Colonic mucosa (tissue), 4 donors: ENCODE measurements around the gene ZNF155. TPM values are rescaled to one million over a fixed set of nuclear protein-coding genes. Genes with fewer than 3 reads are reported as not detected.

Source experiments
- DNase-seq: peaks from one replicate; pipeline ENCODE4 v3.0.0-alpha.2; 2020
- H3K27ac ChIP-seq: fragments of 200-600 bp; one replicate; pipeline ENCODE4 v1.8.0; 2021
- H3K27me3 ChIP-seq: fragments of 200-600 bp; one replicate; pipeline ENCODE4 v1.8.0; 2021
- H3K36me3 ChIP-seq: fragments of 200-600 bp; one replicate; pipeline ENCODE4 v1.8.0; 2021
- H3K4me1 ChIP-seq: fragments of 200-600 bp; one replicate; pipeline ENCODE4 v1.8.0; 2021; ENCODE audit warnings: mild to moderate bottlenecking
- H3K4me3 ChIP-seq: fragments of 200-600 bp; one replicate; pipeline ENCODE4 v1.8.0; 2021
- H3K9ac ChIP-seq, 2 donors: one replicate each; pipeline ENCODE4 v1.7.0; 2013; ENCODE audit warnings: control low read depth in 2 of 2, low read depth in 2 of 2, low read length in 2 of 2
- H3K9me3 ChIP-seq: fragments of 200-600 bp; one replicate; pipeline ENCODE4 v1.8.0; 2021
- intact Hi-C: fragments of 100-400 bp; cut with DNase I; formaldehyde crosslinking; loops from one replicate; pipeline ENCODE4 v1.14.1; 2022
- total RNA-seq, 2 donors: library from RNA; stranded (reverse); fragmentation: NEBNext Ultra II Directional in 1 of 2; extraction: Animal tissue kit (Norgen Biotek cat#: 25700) in 1 of 2; gene quantifications; one replicate each; pipeline ENCODE4 v1.2.1, GENCODE V29; 2021
- TF ChIP-seq, protein P1 (sequence below): fragments of 200-600 bp; IDR thresholded peaks from one replicate; pipeline ENCODE4 v1.8.0; 2022; ENCODE audit warnings: antibody characterized with exemption, mild to moderate bottlenecking
- donor health status: healthy.
- donor health status: DM: no; HTN: no; CAD: no.
- donor health status: DM: no; HTN: no; CAD: no.

Gene ZNF155
- total RNA-seq, 2 donors from 2014 or later: 5.6 to 6.1 TPM

DNA sequence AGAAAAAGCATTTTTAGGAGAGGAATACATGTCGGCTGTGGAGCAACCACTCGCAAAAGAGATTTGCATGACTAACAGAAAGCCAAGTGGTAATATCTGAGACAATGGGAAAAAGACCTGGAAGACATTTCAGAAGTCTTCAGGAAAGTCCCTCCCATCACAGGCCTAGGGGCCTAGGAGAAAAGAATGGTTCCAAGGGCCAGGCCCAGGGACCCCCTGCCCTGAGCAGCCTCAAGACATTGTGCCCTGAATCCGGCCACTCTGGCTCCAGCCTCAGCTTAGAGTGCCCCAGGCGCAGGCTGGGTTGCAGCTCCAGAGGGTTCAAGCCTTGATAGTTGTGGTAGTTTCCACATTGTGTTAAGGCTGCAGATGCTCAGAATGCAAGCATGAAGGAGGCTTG, 23.6 kb upstream of the ZNF155 start:
- TF ChIP-seq, protein P1, sequence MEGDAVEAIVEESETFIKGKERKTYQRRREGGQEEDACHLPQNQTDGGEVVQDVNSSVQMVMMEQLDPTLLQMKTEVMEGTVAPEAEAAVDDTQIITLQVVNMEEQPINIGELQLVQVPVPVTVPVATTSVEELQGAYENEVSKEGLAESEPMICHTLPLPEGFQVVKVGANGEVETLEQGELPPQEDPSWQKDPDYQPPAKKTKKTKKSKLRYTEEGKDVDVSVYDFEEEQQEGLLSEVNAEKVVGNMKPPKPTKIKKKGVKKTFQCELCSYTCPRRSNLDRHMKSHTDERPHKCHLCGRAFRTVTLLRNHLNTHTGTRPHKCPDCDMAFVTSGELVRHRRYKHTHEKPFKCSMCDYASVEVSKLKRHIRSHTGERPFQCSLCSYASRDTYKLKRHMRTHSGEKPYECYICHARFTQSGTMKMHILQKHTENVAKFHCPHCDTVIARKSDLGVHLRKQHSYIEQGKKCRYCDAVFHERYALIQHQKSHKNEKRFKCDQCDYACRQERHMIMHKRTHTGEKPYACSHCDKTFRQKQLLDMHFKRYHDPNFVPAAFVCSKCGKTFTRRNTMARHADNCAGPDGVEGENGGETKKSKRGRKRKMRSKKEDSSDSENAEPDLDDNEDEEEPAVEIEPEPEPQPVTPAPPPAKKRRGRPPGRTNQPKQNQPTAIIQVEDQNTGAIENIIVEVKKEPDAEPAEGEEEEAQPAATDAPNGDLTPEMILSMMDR: no peak
- H3K9ac ChIP-seq: no peak overlapping the region
- H3K4me3 ChIP-seq: no peak overlapping the region
- no peaks in the 10 kb centered on the region for H3K36me3 ChIP-seq
- H3K4me1 ChIP-seq: no peaks in the 10 kb centered on the region
- no peak for DNase-seq
- H3K9me3 ChIP-seq: no peaks in the 10 kb centered on the region
- H3K27me3 ChIP-seq: no peaks in the 10 kb centered on the region
- intact Hi-C loops: no loop called here
- no peak overlapping the region for H3K27ac ChIP-seq

DNA sequence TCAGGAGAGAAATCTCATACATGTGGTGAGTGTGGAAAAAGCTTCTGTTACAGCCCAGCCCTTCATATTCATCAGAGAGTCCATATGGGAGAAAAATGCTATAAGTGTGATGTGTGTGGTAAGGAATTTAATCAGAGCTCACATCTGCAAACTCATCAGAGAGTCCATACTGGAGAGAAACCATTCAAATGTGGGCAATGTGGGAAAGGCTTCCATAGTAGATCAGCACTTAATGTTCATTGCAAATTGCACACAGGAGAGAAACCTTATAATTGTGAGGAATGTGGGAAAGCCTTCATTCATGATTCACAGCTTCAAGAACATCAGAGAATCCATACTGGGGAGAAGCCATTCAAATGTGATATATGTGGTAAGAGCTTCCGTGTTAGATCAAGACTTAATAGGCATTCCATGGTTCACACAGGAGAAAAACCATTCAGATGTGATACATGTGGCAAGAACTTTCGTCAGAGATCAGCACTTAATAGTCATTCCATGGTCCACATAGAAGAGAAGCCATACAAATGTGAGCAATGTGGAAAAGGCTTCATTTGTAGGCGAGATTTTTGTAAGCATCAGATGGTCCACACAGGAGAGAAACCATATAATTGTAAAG, 17.8 kb upstream of the ZNF155 start:
- H3K4me3 ChIP-seq: no peak overlapping the region
- DNase-seq: no peak
- no peaks in the 10 kb centered on the region for H3K4me1 ChIP-seq
- H3K9ac ChIP-seq: no peak overlapping the region
- no peaks in the 10 kb centered on the region for H3K36me3 ChIP-seq
- intact Hi-C loops: no loop called here
- H3K9me3 ChIP-seq: peaks cover 4% of the 10 kb centered on the region
- H3K27ac ChIP-seq: no peak overlapping the region
- TF ChIP-seq, protein P1: no peak
- no peaks in the 10 kb centered on the region for H3K27me3 ChIP-seq

DNA sequence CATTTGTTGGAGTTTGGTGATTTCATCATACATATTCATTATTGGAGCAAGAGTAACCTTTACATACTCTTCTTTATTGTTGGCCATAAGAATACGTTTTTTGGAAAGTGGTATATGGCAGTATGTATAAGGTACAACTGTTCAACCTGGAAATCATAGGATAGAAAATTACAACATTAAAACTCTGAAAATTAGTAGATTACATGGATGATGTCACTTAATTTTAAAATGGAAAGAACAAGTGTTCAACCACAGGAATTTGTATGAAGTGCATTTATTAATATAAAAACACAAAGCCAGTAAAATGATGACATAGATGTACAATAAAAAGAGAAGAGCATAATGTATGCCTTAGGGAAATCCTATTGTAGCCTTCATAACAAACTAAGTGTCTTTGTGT, 7.3 kb upstream of the ZNF155 start:
- DNase-seq: no peak
- H3K27me3 ChIP-seq: no peaks in the 10 kb centered on the region
- TF ChIP-seq, protein P1: no peak
- intact Hi-C loops: no loop called here
- no peak overlapping the region for H3K4me3 ChIP-seq
- H3K27ac ChIP-seq: no peak overlapping the region
- H3K9ac ChIP-seq: no peak overlapping the region
- H3K4me1 ChIP-seq: no peaks in the 10 kb centered on the region
- H3K36me3 ChIP-seq: no peaks in the 10 kb centered on the region
- H3K9me3 ChIP-seq: no peaks in the 10 kb centered on the region

DNA sequence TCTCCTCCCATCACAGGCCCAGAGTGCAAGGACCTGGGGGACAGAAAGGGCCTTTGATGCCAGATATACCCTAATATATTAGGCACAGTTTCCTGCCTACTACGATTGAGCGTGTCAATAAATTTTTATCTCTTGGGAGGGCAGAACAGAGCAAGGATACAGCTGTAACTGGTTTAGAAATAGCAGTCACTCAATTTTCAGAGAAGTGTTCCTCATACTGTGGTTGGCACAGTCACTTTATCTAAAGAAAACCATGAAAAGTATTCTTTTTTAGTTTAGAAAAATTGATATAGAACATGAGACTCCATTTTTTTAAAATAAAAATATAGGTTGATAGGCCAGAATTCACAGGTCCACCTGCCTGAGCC, 460 bp upstream of the ZNF155 start:
- Histone ChIP-seq H3K4me1 (no peaks in the 10 kb centered on the region), H3K27ac (no peak overlapping the region), H3K27me3 (no peaks in the 10 kb centered on the region), H3K9ac (no peak overlapping the region), H3K36me3 (no peaks in the 10 kb centered on the region), H3K9me3 (no peaks in the 10 kb centered on the region), H3K4me3 (peak overlapping the region; percentile 67)
- TF ChIP-seq, protein P1: no peak
- intact Hi-C loops: no loop called here
- no peak for DNase-seq

DNA sequence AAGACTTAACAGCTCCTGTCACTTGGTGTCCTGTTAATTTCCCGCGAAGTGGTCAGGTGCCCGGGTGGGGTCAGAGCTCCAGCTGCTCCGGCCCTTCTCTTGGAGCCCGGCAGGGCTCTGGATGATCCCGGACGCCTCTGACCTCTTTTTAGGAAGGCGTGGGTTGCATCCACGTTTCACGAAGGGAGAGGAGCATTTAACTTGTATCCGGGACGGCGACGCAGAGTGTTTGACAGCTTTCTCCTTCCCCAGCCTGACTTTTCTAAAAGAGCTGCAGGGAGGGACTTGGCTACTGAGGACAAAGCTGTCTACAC, 656 bp downstream of the ZNF155 start:
- no peaks in the 10 kb centered on the region for H3K4me1 ChIP-seq
- no peaks in the 10 kb centered on the region for H3K27me3 ChIP-seq
- TF ChIP-seq, protein P1: no peak
- intact Hi-C loops: no loop called here
- no peak overlapping the region for H3K9ac ChIP-seq
- H3K36me3 ChIP-seq: no peaks in the 10 kb centered on the region
- no peak overlapping the region for H3K27ac ChIP-seq
- no peaks in the 10 kb centered on the region for H3K9me3 ChIP-seq
- DNase-seq: peak; percentile 25
- peak overlapping the region; percentile 67 for H3K4me3 ChIP-seq
